ENCODE data around the gene KIFC3.

GRCh38 chr16:57786632-57787518 lies 15.4 kb downstream of the KIFC3 start:
- TF ChIP-seq CHD1 (IDR thresholded peaks at IDR 0.05; ENCODE audit: low read depth, low read length) (no peak), POLR2AphosphoS5 (IDR thresholded peaks at IDR 0.05; ENCODE audit: low read depth, low read length) (no peak), SIN3A (conservative IDR thresholded peaks at IDR 0.05 in 1 of 2, IDR thresholded peaks at IDR 0.05 in 1 of 2; ENCODE audit: low read depth in 1 of 2, low read length in 2 of 2) (no peak), CTCF (IDR thresholded peaks at IDR 0.05; ENCODE audit: control extremely low read depth in 1 of 3, insufficient read depth in 1 of 3, low read depth in 1 of 3, low read length in 3 of 3) (no peak)
